SK-N-SH treated with all-trans-retinoic acid at 6 μM for 48 hours (cell line): ENCODE data around the gene SPHK2.

ENCODE experiments used
- ATAC-seq: fragments of 200-7000 bp; cut with Tn5 transposase; 3 replicates; pipeline ENCODE4 v1.9.1; 2020; ENCODE audit warnings: mild to moderate bottlenecking, moderate library complexity
- ARNTL ChIP-seq: fragments of 450-650 bp; formaldehyde crosslinking; IDR thresholded peaks from 2 replicates; pipeline ENCODE4 v1.5.0; 2020; ENCODE audit warnings: low read depth, mild to moderate bottlenecking, moderate library complexity, borderline replicate concordance
- BACH2 ChIP-seq: fragments of 250-450 bp; sonication (Bioruptor Pico); IDR thresholded peaks from 2 replicates; pipeline ENCODE4 v1.9.0; 2021; ENCODE audit warnings: mild to moderate bottlenecking, borderline replicate concordance
- CSDC2 ChIP-seq: fragments of 250-450 bp; sonication (Bioruptor Pico); IDR thresholded peaks from 2 replicates; pipeline ENCODE4 v1.5.0; 2020; ENCODE audit warnings: mild to moderate bottlenecking, moderate library complexity
- OSR1 ChIP-seq: fragments of 250-450 bp; sonication (Bioruptor Pico); IDR thresholded peaks from 2 replicates; pipeline ENCODE4 v1.8.0; 2022; ENCODE audit warnings: moderate library complexity, mild to moderate bottlenecking, inconsistent platforms
- POU6F1 ChIP-seq: fragments of 250-450 bp; sonication (Bioruptor Pico); IDR thresholded peaks from 2 replicates; pipeline ENCODE4 v1.8.0; 2021; ENCODE audit warnings: low read depth, mild to moderate bottlenecking, moderate library complexity, borderline replicate concordance
- PPARA ChIP-seq: fragments of 250-450 bp; sonication (Bioruptor Pico); IDR thresholded peaks from 2 replicates; pipeline ENCODE4 v1.5.0; 2020; ENCODE audit warnings: mild to moderate bottlenecking, borderline replicate concordance
- RARB ChIP-seq: fragments of 250-450 bp; sonication (Bioruptor Pico); IDR thresholded peaks from 2 replicates; pipeline ENCODE4 v1.8.0; 2021; ENCODE audit warnings: mild to moderate bottlenecking, moderate library complexity
- SNAI2 ChIP-seq: fragments of 250-450 bp; sonication (Bioruptor Pico); IDR thresholded peaks from 2 replicates; pipeline ENCODE4 v1.5.0; 2020; ENCODE audit warnings: mild to moderate bottlenecking, moderate library complexity
- TCF4 ChIP-seq: fragments of 250-450 bp; sonication (Bioruptor Pico); IDR thresholded peaks from 2 replicates; pipeline ENCODE4 v1.8.0; 2021; ENCODE audit warnings: mild to moderate bottlenecking, moderate library complexity, borderline replicate concordance
- ZC3H10 ChIP-seq: fragments of 250-450 bp; sonication (Bioruptor Pico); IDR thresholded peaks from 2 replicates; pipeline ENCODE4 v1.5.1; 2021; ENCODE audit warnings: mild to moderate bottlenecking, moderate library complexity
- ZFP3 ChIP-seq: fragments of 250-450 bp; sonication (Bioruptor Pico); IDR thresholded peaks from 2 replicates; pipeline ENCODE4 v1.5.0; 2020; ENCODE audit warnings: mild to moderate bottlenecking, moderate library complexity
- ZFP30 ChIP-seq: fragments of 450-650 bp; formaldehyde crosslinking; IDR thresholded peaks from 2 replicates; pipeline ENCODE4 v1.5.0; 2022; ENCODE audit warnings: mild to moderate bottlenecking, moderate library complexity
- ZNF8 ChIP-seq: fragments of 450-650 bp; formaldehyde crosslinking; IDR thresholded peaks from 2 replicates; pipeline ENCODE4 v1.5.0; 2020; ENCODE audit warnings: mild to moderate bottlenecking, moderate library complexity
- TF ChIP-seq, protein P1 (sequence below): fragments of 250-450 bp; sonication (Bioruptor Pico); IDR thresholded peaks from 2 replicates; pipeline ENCODE4 v1.5.0; 2020; ENCODE audit warnings: mild to moderate bottlenecking, moderate library complexity
- TF ChIP-seq, protein P2 (sequence below): fragments of 250-450 bp; sonication (Bioruptor Pico); IDR thresholded peaks from 2 replicates; pipeline ENCODE4 v1.5.1; 2021; ENCODE audit warnings: mild to moderate bottlenecking, moderate library complexity
- TF ChIP-seq, protein P3 (sequence below): fragments of 250-450 bp; sonication (Bioruptor Pico); IDR thresholded peaks from 2 replicates; pipeline ENCODE4 v1.8.0; 2020; ENCODE audit warnings: mild to moderate bottlenecking, moderate library complexity, borderline replicate concordance

Gene SPHK2

DNA sequence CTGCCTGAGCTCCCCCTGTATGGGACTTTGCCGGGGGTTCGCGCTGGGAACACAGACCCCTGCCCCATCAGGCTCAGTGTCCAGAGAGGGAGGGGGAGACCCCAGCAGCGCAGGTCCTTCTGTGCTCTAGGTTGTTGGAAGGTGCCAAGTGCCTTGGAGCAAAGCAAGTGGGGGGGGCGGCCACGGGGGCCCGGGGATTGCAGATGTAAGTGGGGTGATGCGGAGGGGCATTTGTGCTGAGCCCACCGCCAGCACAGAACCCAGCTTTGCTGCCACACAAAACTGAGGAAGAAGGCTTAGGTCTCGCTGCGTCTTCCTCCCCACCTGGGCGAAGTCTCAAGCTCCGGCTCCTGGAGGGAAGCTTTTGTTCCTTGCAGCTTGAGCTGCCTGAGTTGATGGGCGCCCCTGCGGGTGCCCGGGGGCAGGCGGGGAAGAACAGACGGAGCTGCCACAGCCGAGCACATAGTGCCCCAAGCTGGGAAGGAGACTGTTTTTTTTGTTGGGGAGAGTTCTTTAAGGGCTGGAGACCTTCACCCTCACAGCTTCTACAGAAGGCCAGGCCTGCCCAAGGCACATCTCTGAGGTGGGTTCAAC is 55.0 kb downstream of the SPHK2 start:
- TF ChIP-seq BACH2 (CRISPR knock-in tag), result no peak
- TF ChIP-seq, protein P1, sequence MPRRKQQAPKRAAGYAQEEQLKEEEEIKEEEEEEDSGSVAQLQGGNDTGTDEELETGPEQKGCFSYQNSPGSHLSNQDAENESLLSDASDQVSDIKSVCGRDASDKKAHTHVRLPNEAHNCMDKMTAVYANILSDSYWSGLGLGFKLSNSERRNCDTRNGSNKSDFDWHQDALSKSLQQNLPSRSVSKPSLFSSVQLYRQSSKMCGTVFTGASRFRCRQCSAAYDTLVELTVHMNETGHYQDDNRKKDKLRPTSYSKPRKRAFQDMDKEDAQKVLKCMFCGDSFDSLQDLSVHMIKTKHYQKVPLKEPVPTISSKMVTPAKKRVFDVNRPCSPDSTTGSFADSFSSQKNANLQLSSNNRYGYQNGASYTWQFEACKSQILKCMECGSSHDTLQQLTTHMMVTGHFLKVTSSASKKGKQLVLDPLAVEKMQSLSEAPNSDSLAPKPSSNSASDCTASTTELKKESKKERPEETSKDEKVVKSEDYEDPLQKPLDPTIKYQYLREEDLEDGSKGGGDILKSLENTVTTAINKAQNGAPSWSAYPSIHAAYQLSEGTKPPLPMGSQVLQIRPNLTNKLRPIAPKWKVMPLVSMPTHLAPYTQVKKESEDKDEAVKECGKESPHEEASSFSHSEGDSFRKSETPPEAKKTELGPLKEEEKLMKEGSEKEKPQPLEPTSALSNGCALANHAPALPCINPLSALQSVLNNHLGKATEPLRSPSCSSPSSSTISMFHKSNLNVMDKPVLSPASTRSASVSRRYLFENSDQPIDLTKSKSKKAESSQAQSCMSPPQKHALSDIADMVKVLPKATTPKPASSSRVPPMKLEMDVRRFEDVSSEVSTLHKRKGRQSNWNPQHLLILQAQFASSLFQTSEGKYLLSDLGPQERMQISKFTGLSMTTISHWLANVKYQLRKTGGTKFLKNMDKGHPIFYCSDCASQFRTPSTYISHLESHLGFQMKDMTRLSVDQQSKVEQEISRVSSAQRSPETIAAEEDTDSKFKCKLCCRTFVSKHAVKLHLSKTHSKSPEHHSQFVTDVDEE (CRISPR knock-in tag), result no peak
- no peak for TF ChIP-seq ZNF8 (CRISPR knock-in tag)
- ATAC-seq, result no peak

DNA sequence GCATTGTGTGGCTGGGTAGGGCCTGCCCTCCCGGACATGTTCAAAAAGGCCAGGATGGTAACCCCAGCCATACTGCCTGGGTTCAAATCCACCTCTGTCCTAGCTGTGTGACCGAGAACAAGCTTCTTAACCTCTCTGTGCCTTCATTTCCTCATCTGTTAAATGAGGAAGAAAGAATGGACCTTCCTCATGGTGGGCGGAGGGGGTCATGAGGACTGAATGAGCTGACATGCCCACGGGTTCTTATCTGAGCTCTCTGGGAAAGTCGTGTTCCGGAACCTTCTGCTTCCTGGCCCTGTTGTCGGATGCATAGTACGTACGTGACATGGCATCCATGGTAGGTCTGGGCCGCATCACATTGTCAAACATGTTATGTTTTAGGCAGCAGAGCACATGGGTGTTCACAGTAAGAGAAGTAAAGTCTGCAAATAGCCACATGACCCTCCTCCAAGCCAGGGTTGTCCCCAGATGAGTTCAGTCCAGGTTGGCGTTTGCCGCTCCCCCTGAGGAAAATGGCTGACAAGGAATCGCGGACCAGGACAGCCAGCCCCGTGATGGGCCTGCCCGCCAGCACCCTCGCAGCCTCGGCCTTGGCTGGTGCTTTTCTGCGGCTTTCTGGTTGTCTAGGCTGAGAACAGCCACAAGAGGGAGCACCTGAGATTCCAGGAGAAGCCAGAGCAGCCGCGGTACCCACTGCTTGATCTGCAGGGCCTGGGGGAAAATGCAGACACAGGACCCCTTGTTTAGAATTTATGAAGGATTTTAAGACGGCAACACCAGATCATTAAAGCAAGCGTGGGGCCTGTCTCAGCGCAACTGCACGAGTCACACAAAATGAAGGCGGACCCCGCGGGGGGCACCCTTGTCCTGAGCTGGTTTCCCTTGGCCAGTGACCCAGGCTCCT is 55.9 kb downstream of the SPHK2 start:
- ATAC-seq, result peak; percentile 97
- no peak for TF ChIP-seq SNAI2 (CRISPR knock-in tag)
- no peak for TF ChIP-seq ZFP30
- TF ChIP-seq POU6F1 (CRISPR knock-in tag), result no peak
- TF ChIP-seq, protein P2, sequence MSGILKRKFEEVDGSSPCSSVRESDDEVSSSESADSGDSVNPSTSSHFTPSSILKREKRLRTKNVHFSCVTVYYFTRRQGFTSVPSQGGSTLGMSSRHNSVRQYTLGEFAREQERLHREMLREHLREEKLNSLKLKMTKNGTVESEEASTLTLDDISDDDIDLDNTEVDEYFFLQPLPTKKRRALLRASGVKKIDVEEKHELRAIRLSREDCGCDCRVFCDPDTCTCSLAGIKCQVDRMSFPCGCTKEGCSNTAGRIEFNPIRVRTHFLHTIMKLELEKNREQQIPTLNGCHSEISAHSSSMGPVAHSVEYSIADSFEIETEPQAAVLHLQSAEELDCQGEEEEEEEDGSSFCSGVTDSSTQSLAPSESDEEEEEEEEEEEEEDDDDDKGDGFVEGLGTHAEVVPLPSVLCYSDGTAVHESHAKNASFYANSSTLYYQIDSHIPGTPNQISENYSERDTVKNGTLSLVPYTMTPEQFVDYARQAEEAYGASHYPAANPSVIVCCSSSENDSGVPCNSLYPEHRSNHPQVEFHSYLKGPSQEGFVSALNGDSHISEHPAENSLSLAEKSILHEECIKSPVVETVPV, result no peak
- TF ChIP-seq, protein P3, sequence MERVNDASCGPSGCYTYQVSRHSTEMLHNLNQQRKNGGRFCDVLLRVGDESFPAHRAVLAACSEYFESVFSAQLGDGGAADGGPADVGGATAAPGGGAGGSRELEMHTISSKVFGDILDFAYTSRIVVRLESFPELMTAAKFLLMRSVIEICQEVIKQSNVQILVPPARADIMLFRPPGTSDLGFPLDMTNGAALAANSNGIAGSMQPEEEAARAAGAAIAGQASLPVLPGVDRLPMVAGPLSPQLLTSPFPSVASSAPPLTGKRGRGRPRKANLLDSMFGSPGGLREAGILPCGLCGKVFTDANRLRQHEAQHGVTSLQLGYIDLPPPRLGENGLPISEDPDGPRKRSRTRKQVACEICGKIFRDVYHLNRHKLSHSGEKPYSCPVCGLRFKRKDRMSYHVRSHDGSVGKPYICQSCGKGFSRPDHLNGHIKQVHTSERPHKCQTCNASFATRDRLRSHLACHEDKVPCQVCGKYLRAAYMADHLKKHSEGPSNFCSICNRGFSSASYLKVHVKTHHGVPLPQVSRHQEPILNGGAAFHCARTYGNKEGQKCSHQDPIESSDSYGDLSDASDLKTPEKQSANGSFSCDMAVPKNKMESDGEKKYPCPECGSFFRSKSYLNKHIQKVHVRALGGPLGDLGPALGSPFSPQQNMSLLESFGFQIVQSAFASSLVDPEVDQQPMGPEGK (CRISPR knock-in tag), result no peak
- no peak for TF ChIP-seq CSDC2 (CRISPR knock-in tag)
- no peak for TF ChIP-seq RARB
- TF ChIP-seq ARNTL (CRISPR knock-in tag), result no peak
- TF ChIP-seq TCF4, result no peak
- TF ChIP-seq ZC3H10 (CRISPR knock-in tag), result no peak
- TF ChIP-seq ZFP3 (CRISPR knock-in tag), result no peak
- TF ChIP-seq OSR1 (CRISPR knock-in tag), result no peak
- TF ChIP-seq BACH2 (CRISPR knock-in tag), result no peak
- TF ChIP-seq, all 23 proteins: peak for 0

- TF ChIP-seq, protein P3 (CRISPR knock-in tag), result no peak
- no peak for TF ChIP-seq TCF4
- TF ChIP-seq ZFP30, result no peak
- no peak for TF ChIP-seq OSR1 (CRISPR knock-in tag)
- TF ChIP-seq ZFP3 (CRISPR knock-in tag), result no peak
- TF ChIP-seq SNAI2 (CRISPR knock-in tag), result no peak
- no peak for TF ChIP-seq PPARA
- TF ChIP-seq, all 23 proteins: peak for 0
- ATAC-seq, result no peak
Observed at GRCh38 chr19:48676487-48676886, 57.2 kb downstream of the SPHK2 start.

- no peak for ATAC-seq
- TF ChIP-seq PPARA, result no peak
- no peak for TF ChIP-seq ZFP30
Observed at GRCh38 chr19:48676887-48677286, 57.6 kb downstream of the SPHK2 start.
